ACHN (cell line): ENCODE results near the gene CRYGB.
"Not testable (repeated sequence)": the region's sequence is repeated elsewhere in the genome, so short reads cannot be mapped to it uniquely, and the experiment has no call there.

Experiments used
- DNase-seq: peaks from one replicate; pipeline ENCODE4 v3.0.0-alpha.2; 2015
- in situ Hi-C: cut with HindIII; loops from 2 replicates; pipeline ENCODE4 v1.10.0; 2017; ENCODE audit warnings: low sequenced_read_pairs, low pct_ligation_motif_present, low pct_unique_long_range_greater_than_20kb

The CRYGB gene

GRCh38 chr2:208127090-208127489 lies 18.9 kb downstream of the CRYGB start:
- DNase-seq = no peak
- in situ Hi-C loops = no loop called here

GRCh38 chr2:208125251-208125650 lies 20.7 kb downstream of the CRYGB start:
- in situ Hi-C loops = no loop called here
- DNase-seq = no peak

- DNase-seq = not testable (repeated sequence)
Observed at GRCh38 chr2:208124013-208124715, 21.8 kb downstream of the CRYGB start, which contains the start of gene CRYGD. Gene CRYGD (minus strand): TSS chr2:208124524. CDS start chr2:208124473, 51 bp downstream.

GRCh38 chr2:208122248-208122647 lies 23.7 kb downstream of the CRYGB start:
- in situ Hi-C loops = no loop called here
- no peak for DNase-seq

More at GRCh38 chr2:208124013-208124715, 21.8 kb downstream of the CRYGB start, which contains the start of gene CRYGD:
- in situ Hi-C loops = not testable (repeated sequence)

- in situ Hi-C loops = no loop called here
- DNase-seq = no peak
Observed at GRCh38 chr2:208118918-208119317, 27.0 kb downstream of the CRYGB start.

- in situ Hi-C loops, DNase-seq: not testable (repeated sequence)
Observed at GRCh38 chr2:208117390-208117789, 28.6 kb downstream of the CRYGB start.

GRCh38 chr2:208112969-208113368 lies 33.0 kb downstream of the CRYGB start:
- in situ Hi-C loops = no loop called here
- DNase-seq = no peak

GRCh38 chr2:208112273-208112745 lies 33.6 kb downstream of the CRYGB start:
- in situ Hi-C loops, DNase-seq: not testable (repeated sequence)

- DNase-seq = no peak
- in situ Hi-C loops = no loop called here
Observed at GRCh38 chr2:208103616-208104015, 42.3 kb downstream of the CRYGB start.

GRCh38 chr2:208101716-208102631 lies 44.0 kb downstream of the CRYGB start:
- peak; percentile 44 for DNase-seq
- in situ Hi-C loops = no loop called here

GRCh38 chr2:208099682-208100470 lies 46.1 kb downstream of the CRYGB start:
- in situ Hi-C loops = no loop called here
- DNase-seq = no peak

- in situ Hi-C loops = not testable (repeated sequence)
Observed at GRCh38 chr2:208098701-208099100, 47.3 kb downstream of the CRYGB start.

GRCh38 chr2:208098267-208098666 lies 47.7 kb downstream of the CRYGB start:
- in situ Hi-C loops = no loop called here
- no peak for DNase-seq

More at GRCh38 chr2:208098701-208099100, 47.3 kb downstream of the CRYGB start:
- not testable (repeated sequence) for DNase-seq

- DNase-seq = no peak
Observed at GRCh38 chr2:208097801-208098200, 48.2 kb downstream of the CRYGB start.

GRCh38 chr2:208097313-208097712 lies 48.6 kb downstream of the CRYGB start:
- DNase-seq = no peak
- in situ Hi-C loops = no loop called here

More at GRCh38 chr2:208097801-208098200, 48.2 kb downstream of the CRYGB start:
- in situ Hi-C loops = no loop called here

GRCh38 chr2:208096080-208096479 lies 49.9 kb downstream of the CRYGB start:
- no peak for DNase-seq
- in situ Hi-C loops = no loop called here

- in situ Hi-C loops = no loop called here
- DNase-seq = no peak
Observed at GRCh38 chr2:208093128-208093527, 52.8 kb downstream of the CRYGB start.
